Bronchial epithelial cell (primary cell): ENCODE measurements around the gene MINDY4. TPM values are rescaled to one million over a fixed set of nuclear protein-coding genes. Genes with fewer than 3 reads are reported as not detected.

Experiments used
- DNase-seq: peaks from one replicate; pipeline ENCODE4 v3.0.0-alpha.2; 2010; ENCODE audit warnings: low read depth
- FAIRE-seq: peaks from 2 replicates; lab custom pipeline; 2011; peaks lifted over from hg19 to GRCh38; lab: Jason Lieb, UNC
- H3K27me3 ChIP-seq: 2 replicates; pipeline ENCODE4 v1.5.1; 2011; ENCODE audit warnings: low read length; ENCODE audit not compliant: control insufficient read depth, insufficient read depth
- H3K36me3 ChIP-seq: 2 replicates; pipeline ENCODE4 v1.5.1; 2011; ENCODE audit warnings: low read length; ENCODE audit not compliant: control insufficient read depth, insufficient read depth
- H3K4me3 ChIP-seq: 2 replicates; pipeline ENCODE4 v1.5.1; 2011; ENCODE audit warnings: mild to moderate bottlenecking, low read depth, low read length, control low read depth
- total RNA-seq: library from RNA; depleted of rRNA; stranded (reverse); fragments of >200 nt; gene quantifications from 2 replicates; pipeline ENCODE4 v1.2.1, GENCODE V29; 2014
- TF ChIP-seq, protein P1 (sequence below): IDR thresholded peaks from 2 replicates; pipeline ENCODE4 v1.5.1; 2011; ENCODE audit warnings: mild to moderate bottlenecking, moderate library complexity, low read length, control low read depth, inconsistent platforms; ENCODE audit not compliant: insufficient read depth, severe bottlenecking

MINDY4 gene
- total RNA-seq, 1 donor from 2014 or later = 1.1 TPM

DNA sequence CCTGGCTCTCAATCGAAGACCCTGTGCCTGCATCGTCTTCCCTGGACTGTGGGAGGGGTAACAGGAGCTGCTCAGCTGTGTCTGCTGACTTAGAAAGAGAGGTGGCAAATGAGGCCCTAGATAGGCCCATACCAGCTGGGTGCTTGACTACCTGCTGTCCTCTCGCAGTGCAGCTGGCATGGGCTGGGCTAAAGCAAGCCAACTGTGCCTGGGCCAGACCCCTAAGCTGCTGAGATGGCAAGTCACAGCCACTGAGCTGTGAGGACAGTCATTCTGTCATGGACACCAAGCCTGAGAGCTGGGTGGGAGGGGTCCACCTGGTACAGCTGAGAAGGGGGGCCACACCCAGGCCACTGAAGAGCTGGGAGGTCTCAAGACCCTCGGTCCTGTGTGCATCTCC, 94.6 kb downstream of the MINDY4 start:
- Histone ChIP-seq H3K27me3 (peaks cover 2% of the 10 kb centered on the region), H3K4me3 (no peak overlapping the region), H3K36me3 (no peaks in the 10 kb centered on the region)
- DNase-seq (no peak), FAIRE-seq (no peak)
- TF ChIP-seq, protein P1, sequence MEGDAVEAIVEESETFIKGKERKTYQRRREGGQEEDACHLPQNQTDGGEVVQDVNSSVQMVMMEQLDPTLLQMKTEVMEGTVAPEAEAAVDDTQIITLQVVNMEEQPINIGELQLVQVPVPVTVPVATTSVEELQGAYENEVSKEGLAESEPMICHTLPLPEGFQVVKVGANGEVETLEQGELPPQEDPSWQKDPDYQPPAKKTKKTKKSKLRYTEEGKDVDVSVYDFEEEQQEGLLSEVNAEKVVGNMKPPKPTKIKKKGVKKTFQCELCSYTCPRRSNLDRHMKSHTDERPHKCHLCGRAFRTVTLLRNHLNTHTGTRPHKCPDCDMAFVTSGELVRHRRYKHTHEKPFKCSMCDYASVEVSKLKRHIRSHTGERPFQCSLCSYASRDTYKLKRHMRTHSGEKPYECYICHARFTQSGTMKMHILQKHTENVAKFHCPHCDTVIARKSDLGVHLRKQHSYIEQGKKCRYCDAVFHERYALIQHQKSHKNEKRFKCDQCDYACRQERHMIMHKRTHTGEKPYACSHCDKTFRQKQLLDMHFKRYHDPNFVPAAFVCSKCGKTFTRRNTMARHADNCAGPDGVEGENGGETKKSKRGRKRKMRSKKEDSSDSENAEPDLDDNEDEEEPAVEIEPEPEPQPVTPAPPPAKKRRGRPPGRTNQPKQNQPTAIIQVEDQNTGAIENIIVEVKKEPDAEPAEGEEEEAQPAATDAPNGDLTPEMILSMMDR = no peak

DNA sequence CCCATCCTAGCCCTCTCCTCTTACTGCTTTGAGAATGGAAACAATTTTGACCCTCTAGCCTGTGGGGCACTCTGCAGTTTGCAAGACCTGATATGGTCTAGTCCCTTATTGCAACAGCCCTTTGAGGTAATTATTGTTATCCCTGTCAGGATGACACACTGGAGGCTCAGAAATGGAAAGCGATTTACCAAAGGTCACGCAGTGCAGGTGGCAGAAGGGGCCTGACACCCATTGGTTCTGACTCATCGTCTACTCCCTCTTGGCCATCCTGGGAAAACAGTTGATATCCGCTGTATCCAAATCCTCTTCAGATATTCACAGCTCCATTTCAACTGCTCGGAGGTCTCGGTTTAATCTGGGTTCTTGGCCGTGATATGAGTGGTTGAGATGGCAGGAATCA, 95.7 kb downstream of the MINDY4 start:
- Histone ChIP-seq H3K27me3 (peaks cover 2% of the 10 kb centered on the region), H3K36me3 (no peaks in the 10 kb centered on the region), H3K4me3 (no peak overlapping the region)
- FAIRE-seq (no peak), DNase-seq (no peak)
- TF ChIP-seq, protein P1 = no peak

DNA sequence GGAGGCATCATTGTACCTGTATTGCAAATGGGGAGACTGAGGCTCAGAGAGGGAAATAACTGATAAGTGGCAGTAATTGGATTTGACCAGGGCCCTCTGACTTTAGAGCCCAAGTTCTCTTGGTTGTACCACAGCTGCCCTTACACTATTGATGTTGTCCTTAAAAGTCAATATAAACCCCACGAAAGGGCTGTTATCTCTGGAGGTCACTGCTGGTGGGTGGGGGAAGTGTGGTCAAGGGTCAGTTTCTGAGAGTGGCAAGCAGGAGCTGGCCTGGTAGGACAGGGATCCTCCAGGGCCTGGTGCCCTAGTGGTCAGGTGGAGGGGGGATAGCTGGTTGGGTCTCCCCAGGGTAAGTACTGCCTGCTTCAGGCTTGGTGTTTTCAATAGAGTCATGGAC, 96.3 kb downstream of the MINDY4 start:
- H3K27me3 ChIP-seq = peaks cover 2% of the 10 kb centered on the region
- TF ChIP-seq, protein P1 = no peak
- no peak overlapping the region for H3K4me3 ChIP-seq
- FAIRE-seq (no peak), DNase-seq (no peak)
- H3K36me3 ChIP-seq = no peaks in the 10 kb centered on the region

DNA sequence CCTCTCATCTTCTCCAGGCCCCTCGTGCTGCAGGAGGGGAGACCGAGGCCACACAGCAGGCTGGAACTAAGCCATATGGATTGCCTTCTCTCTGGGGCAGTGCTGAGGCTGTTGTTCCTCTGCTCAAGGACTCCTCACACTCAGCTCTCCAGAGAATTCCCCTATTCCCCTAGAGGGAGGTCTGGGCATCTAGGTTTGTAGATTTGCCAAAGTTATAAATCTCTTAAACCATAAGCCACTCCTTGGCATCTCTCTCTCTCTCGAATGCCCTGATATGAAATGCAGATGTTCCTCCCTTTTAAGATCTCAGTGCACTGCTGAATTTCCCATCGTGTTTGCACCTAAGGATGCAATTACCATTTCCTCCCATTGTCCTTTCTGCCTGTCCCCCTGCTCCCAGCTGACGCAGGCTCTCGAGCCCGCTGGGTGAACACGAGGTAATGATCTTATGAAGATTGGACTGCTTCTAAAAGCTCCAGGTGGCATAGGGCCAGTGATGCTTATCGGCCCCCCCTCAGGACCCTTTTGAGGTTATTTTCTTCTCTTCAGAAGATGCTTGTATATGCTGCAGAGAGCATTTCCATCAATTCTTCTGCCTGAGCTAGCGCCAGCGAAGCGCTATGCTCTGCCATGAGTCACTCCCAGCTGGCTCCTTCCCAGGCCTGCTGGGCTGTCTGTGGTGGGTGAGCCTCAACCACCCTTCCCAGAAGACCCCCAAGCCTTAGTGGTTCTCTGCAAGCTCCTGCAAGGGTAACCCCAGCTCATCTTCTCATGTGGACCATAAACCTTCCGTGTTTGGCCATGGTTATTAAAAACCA, 98.8 kb downstream of the MINDY4 start:
- TF ChIP-seq, protein P1 = no peak
- Histone ChIP-seq H3K4me3 (no peak overlapping the region), H3K36me3 (no peaks in the 10 kb centered on the region), H3K27me3 (peaks cover 2% of the 10 kb centered on the region)
- DNase-seq (no peak), FAIRE-seq (no peak)

DNA sequence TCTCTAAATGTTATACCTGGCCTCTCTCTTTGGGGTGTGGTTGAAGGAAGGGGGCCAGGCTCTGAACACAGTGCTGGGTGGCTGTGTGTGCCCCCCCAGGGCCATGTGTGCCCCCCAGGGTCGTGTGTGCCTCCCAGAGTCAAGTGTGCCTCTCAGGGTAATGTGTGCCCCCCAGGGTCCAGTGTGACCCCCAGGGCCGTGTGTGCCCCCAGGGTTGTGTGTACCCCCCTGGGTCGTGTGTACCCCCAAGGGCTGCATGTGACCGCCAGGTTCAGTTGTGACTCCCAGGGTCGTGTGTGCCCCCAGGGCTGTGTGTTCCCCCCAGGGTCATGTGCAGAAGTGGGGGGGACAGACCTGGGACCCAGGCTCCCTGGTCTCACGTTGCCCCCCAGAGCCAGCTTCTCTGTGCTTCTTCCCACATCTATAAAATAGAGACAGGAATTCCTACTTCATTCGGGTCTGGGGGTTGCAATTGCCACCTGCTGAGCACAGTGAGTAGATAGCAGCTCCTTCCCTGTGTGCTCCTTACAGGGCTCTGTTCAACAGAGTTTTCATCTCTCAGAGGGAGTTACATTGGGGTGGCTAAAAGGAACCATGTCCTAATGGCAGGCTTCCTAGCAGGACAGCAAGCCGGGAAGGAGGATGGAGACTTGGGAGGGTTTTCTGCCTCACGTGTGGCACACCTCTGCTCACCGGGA, 99.8 kb downstream of the MINDY4 start:
- DNase-seq (no peak), FAIRE-seq (no peak)
- TF ChIP-seq, protein P1 = no peak
- Histone ChIP-seq H3K27me3 (peaks cover 2% of the 10 kb centered on the region), H3K36me3 (no peaks in the 10 kb centered on the region), H3K4me3 (no peak overlapping the region)
